Activated naive CD4-positive, alpha-beta T cell treated with anti-CD3 and anti-CD28 coated beads for 36 hours (primary cell): Measurements from ENCODE around the gene MTUS2. TPM values are rescaled to one million over a fixed set of nuclear protein-coding genes. Genes with fewer than 3 reads are reported as not detected.

Experiments used
- CTCF ChIA-PET: fragments of 350-600 bp; sonication (Branson Sonifier 250); formaldehyde crosslinking; loops from one replicate; lab custom pipeline; 2021; ENCODE audit warnings: antibody characterized with exemption; lab: Charles Lee
- DNase-seq: peaks from one replicate; pipeline ENCODE4 v3.0.0-alpha.2; 2020
- H3K27ac Mint-ChIP-seq: one replicate; pipeline ENCODE4 v1.8.0; 2021; ENCODE audit warnings: mild to moderate bottlenecking, mixed read lengths
- H3K27me3 Mint-ChIP-seq: one replicate; pipeline ENCODE4 v1.8.0; 2021; ENCODE audit warnings: low read depth, mixed read lengths
- H3K36me3 Mint-ChIP-seq: one replicate; pipeline ENCODE4 v1.8.0; 2021; ENCODE audit warnings: low read depth, mixed read lengths
- H3K4me1 Mint-ChIP-seq: one replicate; pipeline ENCODE4 v1.8.0; 2021; ENCODE audit warnings: low read depth, mixed read lengths
- H3K4me3 Mint-ChIP-seq: one replicate; pipeline ENCODE4 v1.8.0; 2021; ENCODE audit warnings: mild to moderate bottlenecking, moderate library complexity, mixed read lengths
- H3K9me3 Mint-ChIP-seq: one replicate; pipeline ENCODE4 v1.8.0; 2021; ENCODE audit warnings: mixed read lengths
- intact Hi-C: fragments of 100-400 bp; cut with micrococcal nuclease; formaldehyde crosslinking; loops from one replicate; pipeline ENCODE4 v1.15.1; 2023
- total RNA-seq, 2 experiments: library from RNA; stranded (reverse); gene quantifications; one replicate each; pipeline ENCODE4 v1.2.3, GENCODE V29; 2021

MTUS2 gene
- total RNA-seq, 2 experiments from 2014 or later = not detected

- Mint-ChIP-seq H3K27ac (no peak overlapping the region), H3K4me3 (no peak overlapping the region), H3K9me3 (no peaks in the 10 kb centered on the region), H3K4me1 (no peaks in the 10 kb centered on the region), H3K36me3 (no peaks in the 10 kb centered on the region), H3K27me3 (no peaks in the 10 kb centered on the region)
- CTCF ChIA-PET = no interaction called here
- no peak for DNase-seq
- intact Hi-C loops = no loop called here
Observed at GRCh38 chr13:29067306-29067945, 247.3 kb downstream of the MTUS2 start.

DNA sequence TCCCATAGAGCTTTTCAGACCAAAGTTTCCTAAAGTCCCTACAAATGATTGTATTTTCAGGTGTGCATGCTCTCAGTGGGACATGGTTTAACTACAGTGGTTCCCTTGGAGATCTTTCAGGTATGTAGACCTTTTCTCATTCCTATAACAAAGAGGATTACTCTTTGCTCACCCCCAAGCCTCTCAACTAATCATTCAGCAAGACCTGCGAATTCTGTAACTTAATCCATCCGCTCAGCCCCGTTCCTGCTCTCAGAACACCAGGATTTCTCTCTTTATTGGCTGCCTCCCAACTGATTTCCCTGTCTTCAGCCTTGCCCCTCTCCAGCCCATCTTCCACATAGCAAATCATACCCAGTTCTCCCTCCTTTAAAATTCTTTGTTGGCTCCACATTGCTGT is 253.6 kb downstream of the MTUS2 start:
- H3K36me3 Mint-ChIP-seq = no peaks in the 10 kb centered on the region
- H3K4me1 Mint-ChIP-seq = no peaks in the 10 kb centered on the region
- H3K27ac Mint-ChIP-seq = no peak overlapping the region
- CTCF ChIA-PET = no interaction called here
- no peaks in the 10 kb centered on the region for H3K27me3 Mint-ChIP-seq
- no peaks in the 10 kb centered on the region for H3K9me3 Mint-ChIP-seq
- intact Hi-C loops = no loop called here
- no peak for DNase-seq
- H3K4me3 Mint-ChIP-seq = no peak overlapping the region

GRCh38 chr13:29077051-29077813 is 257.1 kb downstream of the MTUS2 start:
- DNase-seq = no peak
- Mint-ChIP-seq H3K4me3 (no peak overlapping the region), H3K9me3 (peaks cover 2% of the 10 kb centered on the region), H3K27ac (no peak overlapping the region), H3K36me3 (no peaks in the 10 kb centered on the region), H3K27me3 (no peaks in the 10 kb centered on the region), H3K4me1 (peaks cover 8% of the 10 kb centered on the region)
- intact Hi-C loops = no loop called here
- CTCF ChIA-PET = interaction anchor here (0.7 kb wide), 1 partner anchor 231 kb away, joined by 3 read pairs; no protein-coding TSS in a partner anchor

- Mint-ChIP-seq H3K27me3 (no peaks in the 10 kb centered on the region), H3K4me3 (no peak overlapping the region), H3K36me3 (no peaks in the 10 kb centered on the region), H3K27ac (no peak overlapping the region), H3K4me1 (peaks cover 8% of the 10 kb centered on the region), H3K9me3 (peaks cover 2% of the 10 kb centered on the region)
- CTCF ChIA-PET = no interaction called here
- intact Hi-C loops = loop anchor here (1.0 kb wide), 1 partner anchor 282 kb away; no protein-coding TSS in a partner anchor
- peak; percentile 15 for DNase-seq
Observed at GRCh38 chr13:29081036-29081435, 260.9 kb downstream of the MTUS2 start.

DNA sequence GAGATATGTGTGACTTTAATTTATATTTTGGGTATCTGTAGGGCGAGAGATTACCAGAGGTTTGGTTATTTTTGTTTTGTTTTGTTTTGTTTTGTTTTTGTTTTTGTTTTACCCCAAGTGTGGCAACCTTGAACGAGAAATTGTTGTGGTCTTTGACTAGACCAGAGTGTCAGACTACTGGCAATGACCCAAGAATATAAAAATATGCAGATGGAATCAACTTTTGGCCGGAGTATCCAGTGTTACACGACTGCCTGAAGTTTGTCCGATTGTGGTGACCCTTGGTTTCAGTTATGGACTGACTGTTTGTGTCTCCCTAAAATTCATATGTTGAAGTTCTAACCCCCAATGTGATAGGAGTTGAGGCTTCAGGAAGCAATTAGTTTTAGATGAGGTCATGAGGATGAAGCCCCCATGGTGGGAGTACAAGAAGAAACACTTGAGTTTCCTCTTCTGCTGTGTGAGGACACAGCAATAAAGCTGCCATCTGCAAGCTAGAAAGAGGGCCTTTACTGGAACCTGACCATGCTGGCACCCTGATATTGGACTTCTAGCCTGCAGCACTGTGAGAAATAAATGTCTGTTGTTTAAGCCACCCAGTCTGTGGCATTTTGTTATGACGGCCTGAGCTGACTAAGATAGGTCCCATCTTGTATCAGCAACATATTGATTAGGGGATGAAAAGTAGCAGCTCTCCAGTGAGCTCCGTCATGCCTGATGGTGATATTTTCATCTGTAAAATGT is 261.7 kb downstream of the MTUS2 start:
- Mint-ChIP-seq H3K4me3 (no peak overlapping the region), H3K9me3 (peaks cover 2% of the 10 kb centered on the region), H3K4me1 (peaks cover 8% of the 10 kb centered on the region), H3K36me3 (no peaks in the 10 kb centered on the region), H3K27me3 (no peaks in the 10 kb centered on the region), H3K27ac (no peak overlapping the region)
- DNase-seq = no peak
- intact Hi-C loops = loop anchor here (1.0 kb wide), 1 partner anchor 281 kb away; no protein-coding TSS in a partner anchor
- CTCF ChIA-PET = no interaction called here

DNA sequence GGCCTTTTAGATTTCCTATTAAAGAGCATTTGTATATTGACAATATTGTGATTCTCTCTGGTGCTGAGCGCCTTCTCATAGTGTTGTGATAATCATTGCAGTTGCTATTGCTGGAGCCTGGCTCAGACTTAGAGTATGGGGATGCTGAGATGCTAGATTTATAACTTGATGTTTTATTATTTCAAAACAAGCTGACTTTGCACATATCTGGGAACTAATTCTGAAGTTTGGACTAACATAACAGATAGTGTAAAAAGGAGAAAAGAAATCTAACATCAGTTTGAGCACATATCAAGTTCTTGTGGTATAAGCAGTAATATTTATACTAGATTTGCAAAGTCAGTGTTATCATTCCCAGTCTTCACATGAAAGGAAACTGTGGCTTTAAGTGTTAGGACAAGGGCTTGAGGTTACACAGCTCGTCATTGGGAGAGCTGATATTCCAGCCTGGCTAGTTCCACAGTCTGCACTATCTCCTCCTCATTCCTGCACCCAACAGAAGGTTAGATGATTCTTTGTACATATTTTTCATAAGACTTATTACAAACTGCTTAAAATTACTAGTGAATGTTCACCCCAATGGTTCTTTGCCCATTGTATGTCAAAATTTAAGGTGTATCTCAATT is 279.8 kb downstream of the MTUS2 start:
- Mint-ChIP-seq H3K9me3 (no peaks in the 10 kb centered on the region), H3K4me1 (no peaks in the 10 kb centered on the region), H3K27me3 (peaks cover 2% of the 10 kb centered on the region), H3K36me3 (no peaks in the 10 kb centered on the region), H3K27ac (no peak overlapping the region), H3K4me3 (no peak overlapping the region)
- CTCF ChIA-PET = no interaction called here
- intact Hi-C loops = no loop called here
- DNase-seq = no peak

DNA sequence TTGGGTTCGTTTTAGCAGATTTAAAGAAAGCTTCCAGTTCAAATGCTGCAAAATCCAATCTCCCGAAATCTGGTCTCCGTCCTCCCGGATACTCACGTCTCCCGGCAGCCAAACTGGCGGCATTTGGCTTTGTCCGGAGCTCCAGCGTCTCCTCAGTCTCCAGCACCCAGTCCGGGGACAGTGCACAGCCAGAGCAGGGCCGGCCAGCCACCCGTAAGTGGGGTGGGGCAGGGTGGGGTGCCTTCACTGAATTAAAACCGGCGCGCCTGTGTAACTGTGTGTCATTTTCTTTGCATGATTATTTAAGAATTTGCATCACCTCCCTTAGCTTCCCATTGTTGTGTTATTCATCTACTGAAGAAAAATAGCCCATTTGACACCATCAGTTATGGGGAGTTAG is 280.6 kb downstream of the MTUS2 start:
- DNase-seq = no peak
- intact Hi-C loops = no loop called here
- no peaks in the 10 kb centered on the region for H3K36me3 Mint-ChIP-seq
- CTCF ChIA-PET = no interaction called here
- no peaks in the 10 kb centered on the region for H3K9me3 Mint-ChIP-seq
- peaks cover 2% of the 10 kb centered on the region for H3K27me3 Mint-ChIP-seq
- H3K4me3 Mint-ChIP-seq = no peak overlapping the region
- H3K27ac Mint-ChIP-seq = no peak overlapping the region
- H3K4me1 Mint-ChIP-seq = no peaks in the 10 kb centered on the region

DNA sequence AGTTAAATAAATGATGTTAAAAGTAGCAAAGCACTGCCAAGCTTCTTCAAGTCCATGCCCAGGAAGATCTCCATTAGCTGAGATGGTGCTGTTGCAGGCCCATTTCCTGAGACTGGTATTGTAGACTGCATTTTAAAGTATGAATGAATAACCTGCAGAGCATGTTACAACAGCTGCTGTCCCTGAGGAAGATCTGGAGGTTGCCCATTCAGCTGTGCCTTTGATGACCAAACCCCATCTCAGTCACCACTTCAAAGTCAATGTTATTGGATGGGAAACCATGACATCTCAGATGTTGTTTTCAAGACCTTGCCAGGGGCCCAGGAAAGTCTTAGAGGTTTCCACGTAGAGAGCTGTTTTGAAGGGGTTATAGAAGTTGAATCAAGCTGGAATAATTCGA is 281.3 kb downstream of the MTUS2 start:
- H3K27ac Mint-ChIP-seq = no peak overlapping the region
- no peak for DNase-seq
- H3K4me3 Mint-ChIP-seq = no peak overlapping the region
- CTCF ChIA-PET = no interaction called here
- no peaks in the 10 kb centered on the region for H3K4me1 Mint-ChIP-seq
- no peaks in the 10 kb centered on the region for H3K36me3 Mint-ChIP-seq
- peaks cover 2% of the 10 kb centered on the region for H3K27me3 Mint-ChIP-seq
- intact Hi-C loops = no loop called here
- H3K9me3 Mint-ChIP-seq = no peaks in the 10 kb centered on the region

DNA sequence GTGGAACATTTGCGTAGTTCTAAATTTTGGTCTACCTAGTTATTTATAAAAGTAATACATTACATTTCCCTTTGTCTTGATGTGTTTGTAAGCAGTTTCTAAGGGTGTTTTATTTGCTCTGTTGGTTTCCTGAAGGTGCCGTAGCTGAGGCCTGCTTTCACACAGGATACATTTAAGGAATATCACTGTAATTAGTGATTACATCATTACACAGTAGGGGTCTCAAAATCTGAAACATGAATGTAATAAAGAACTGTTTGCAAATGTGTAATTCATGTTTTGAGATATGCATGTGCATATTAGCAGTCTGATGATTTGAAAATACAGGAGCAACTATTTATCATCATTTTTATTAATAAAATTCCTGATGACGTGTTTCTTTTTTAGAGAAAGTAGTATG is 281.8 kb downstream of the MTUS2 start:
- Mint-ChIP-seq H3K36me3 (no peaks in the 10 kb centered on the region), H3K27ac (no peak overlapping the region), H3K27me3 (peaks cover 4% of the 10 kb centered on the region), H3K9me3 (no peaks in the 10 kb centered on the region), H3K4me1 (no peaks in the 10 kb centered on the region), H3K4me3 (no peak overlapping the region)
- CTCF ChIA-PET = no interaction called here
- intact Hi-C loops = no loop called here
- DNase-seq = no peak

GRCh38 chr13:29103065-29103800 is 283.1 kb downstream of the MTUS2 start:
- Mint-ChIP-seq H3K4me1 (no peaks in the 10 kb centered on the region), H3K27me3 (peaks cover 4% of the 10 kb centered on the region), H3K4me3 (no peak overlapping the region), H3K36me3 (no peaks in the 10 kb centered on the region), H3K9me3 (no peaks in the 10 kb centered on the region), H3K27ac (no peak overlapping the region)
- CTCF ChIA-PET = no interaction called here
- intact Hi-C loops = no loop called here
- no peak for DNase-seq

DNA sequence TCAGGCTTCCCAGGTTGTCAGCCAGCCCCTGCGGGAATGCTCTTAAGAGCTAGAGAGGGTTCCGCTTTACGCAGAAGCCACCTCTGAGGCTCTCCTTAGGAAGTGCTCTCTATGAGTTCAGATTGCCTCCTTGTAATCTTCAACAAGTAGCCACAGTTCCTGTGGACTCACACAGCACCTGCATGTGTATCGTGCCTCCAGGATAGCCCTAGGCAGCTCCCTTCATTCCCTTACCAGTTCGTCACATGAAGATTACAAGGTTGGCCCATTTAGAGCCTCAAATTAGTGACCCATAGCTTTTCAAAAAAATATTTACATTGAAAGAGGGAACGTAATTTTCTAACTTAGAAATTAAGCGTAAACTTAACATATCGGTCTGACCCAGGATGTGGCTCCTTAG is 284.3 kb downstream of the MTUS2 start:
- CTCF ChIA-PET = interaction anchor here (0.7 kb wide), 1 partner anchor 190 kb away, joined by 3 read pairs; no protein-coding TSS in a partner anchor
- H3K27me3 Mint-ChIP-seq = peaks cover 2% of the 10 kb centered on the region
- no peaks in the 10 kb centered on the region for H3K9me3 Mint-ChIP-seq
- DNase-seq = no peak
- no peak overlapping the region for H3K4me3 Mint-ChIP-seq
- no peak overlapping the region for H3K27ac Mint-ChIP-seq
- H3K36me3 Mint-ChIP-seq = no peaks in the 10 kb centered on the region
- H3K4me1 Mint-ChIP-seq = no peaks in the 10 kb centered on the region
- intact Hi-C loops = no loop called here

DNA sequence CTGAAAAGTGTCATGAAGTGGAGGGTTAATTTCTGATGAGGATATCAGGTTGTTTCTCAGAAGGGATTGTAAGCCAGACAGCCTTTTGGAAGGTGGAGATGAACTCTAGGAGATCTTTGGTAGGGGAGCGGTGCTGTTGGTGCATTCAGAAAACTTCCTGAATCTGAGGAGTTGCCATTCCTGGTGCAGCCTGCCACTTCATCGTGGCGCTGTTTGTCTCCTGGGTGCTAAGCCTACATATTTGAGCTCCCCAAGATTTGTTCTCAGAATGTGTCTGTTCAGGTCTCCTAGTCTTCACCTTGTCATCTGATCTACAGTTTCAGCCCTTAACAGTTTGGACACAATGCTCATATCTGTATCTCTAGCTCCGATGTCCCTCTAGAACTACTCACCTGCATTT is 285.6 kb downstream of the MTUS2 start:
- Mint-ChIP-seq H3K4me1 (no peaks in the 10 kb centered on the region), H3K4me3 (no peak overlapping the region), H3K9me3 (no peaks in the 10 kb centered on the region), H3K36me3 (no peaks in the 10 kb centered on the region), H3K27ac (no peak overlapping the region), H3K27me3 (peaks cover 2% of the 10 kb centered on the region)
- CTCF ChIA-PET = no interaction called here
- intact Hi-C loops = no loop called here
- DNase-seq = no peak
